OCI-M1 (cell line): ENCODE data around the gene CENPA.
"Not testable (repeated sequence)": the region's sequence is repeated elsewhere in the genome, so short reads cannot be mapped to it uniquely, and the experiment has no call there.

Experiments used
- DNase-seq: peaks from one replicate; lab custom pipeline; 2025; lab: John Stamatoyannopoulos, UW

The CENPA gene

GRCh38 chr2:26760991-26761390 is 24.9 kb upstream of the CENPA start:
- not testable (repeated sequence) for DNase-seq

GRCh38 chr2:26763019-26763418 is 22.8 kb upstream of the CENPA start:
- no peak for DNase-seq

DNA sequence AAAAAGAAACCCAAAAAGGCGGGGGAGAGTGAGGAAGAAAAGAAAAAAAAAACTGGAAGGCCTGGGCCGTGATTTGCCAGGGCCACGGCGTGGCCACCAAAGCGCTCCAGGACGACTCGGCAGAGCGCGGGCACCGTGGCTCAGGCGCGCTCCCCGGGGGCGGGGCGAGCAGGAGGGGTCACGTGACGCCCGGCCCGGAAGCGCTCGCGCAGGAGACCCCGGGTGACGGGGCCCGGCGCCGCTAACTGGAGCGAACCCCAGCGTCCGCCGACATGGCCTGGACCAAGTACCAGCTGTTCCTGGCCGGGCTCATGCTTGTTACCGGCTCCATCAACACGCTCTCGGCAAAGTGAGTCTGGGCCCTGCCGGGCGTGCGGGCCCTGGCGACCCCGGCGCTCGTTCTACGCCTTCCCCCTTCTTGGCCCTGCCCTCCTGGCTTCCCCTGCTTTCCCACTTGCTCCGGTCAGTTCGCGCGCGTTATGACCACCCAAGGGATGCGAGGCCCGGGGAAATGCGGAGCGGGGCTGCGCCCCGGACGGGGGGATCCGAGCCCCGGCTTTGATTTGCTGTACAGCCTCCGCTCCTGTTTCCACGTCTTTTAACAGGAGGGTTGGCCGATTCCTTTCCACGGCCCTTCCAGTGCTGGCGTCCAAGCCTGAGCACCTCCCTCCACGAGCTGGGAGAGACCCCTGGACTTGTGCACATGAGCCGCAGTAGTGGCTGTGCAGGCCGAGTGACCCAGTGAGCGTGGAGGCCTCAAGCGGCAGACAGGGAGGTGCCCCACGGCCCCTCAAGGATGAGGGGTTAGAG is 21.6 kb upstream of the CENPA start, which contains the start of gene SLC35F6:
SLC35F6 (plus strand) TSS at position 207 of the 810 bp plus-strand sequence; CDS start at position 273, 66 bp downstream.
- DNase-seq = peak; percentile 89

DNA sequence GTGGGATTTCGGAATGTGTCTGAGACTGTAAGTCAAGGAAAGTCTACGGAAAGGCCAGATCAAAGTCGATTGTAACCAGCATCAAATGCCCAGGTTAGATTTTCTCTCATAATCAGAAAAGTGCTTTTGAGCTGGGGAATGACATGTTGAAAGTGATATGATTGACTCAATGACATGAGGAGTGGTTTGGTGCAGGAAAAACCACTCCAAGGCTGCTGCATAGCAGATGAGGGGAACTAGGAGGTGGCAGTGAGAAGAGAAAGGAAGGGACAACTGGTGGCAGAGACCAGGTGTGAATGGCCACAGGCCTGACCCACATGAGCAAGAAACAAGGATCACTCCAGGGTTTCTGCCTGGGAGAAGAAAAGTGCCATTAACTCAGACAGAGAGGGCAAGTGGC is 20.9 kb upstream of the CENPA start:
- DNase-seq = no peak

DNA sequence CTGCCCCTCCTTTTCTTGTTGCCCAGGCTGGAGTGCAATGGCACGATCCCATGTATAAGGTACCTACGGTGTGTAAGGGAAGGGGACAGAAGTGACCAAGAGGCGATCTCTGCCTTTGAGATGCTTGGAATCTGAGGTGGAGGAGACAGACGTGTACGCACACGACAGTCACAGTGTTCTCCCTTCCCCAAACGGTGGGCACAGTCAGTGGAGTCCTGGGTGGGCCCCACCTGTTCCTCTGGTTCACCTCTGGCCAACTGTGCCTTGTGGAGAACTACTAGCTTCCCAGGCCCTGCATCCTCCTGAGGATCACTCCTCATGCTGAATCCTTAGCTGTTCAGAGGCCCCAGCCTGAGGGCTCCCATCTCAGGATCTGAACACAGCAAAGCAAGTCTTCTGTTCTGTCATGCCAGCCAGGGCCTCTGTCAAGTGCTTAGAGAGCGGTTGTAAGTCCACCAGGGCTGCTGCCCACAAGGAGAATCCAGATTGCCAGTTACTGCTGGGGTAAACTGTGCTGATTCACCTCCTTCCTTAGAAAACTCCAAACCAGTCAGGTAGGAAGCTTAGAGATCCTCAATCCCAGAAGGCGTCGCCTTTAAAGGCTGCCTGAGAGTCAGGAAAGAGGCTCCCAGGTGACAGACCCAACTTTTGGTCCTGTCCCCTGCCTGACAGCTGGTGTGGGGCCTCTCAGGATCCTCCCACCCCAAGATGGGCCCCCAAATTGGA is 20.2 kb upstream of the CENPA start:
- DNase-seq = no peak

GRCh38 chr2:26767129-26767528 is 18.7 kb upstream of the CENPA start:
- DNase-seq = no peak

- DNase-seq = no peak
These were observed 17.9 kb upstream of the CENPA start for GRCh38 chr2:26767894-26768487.

DNA sequence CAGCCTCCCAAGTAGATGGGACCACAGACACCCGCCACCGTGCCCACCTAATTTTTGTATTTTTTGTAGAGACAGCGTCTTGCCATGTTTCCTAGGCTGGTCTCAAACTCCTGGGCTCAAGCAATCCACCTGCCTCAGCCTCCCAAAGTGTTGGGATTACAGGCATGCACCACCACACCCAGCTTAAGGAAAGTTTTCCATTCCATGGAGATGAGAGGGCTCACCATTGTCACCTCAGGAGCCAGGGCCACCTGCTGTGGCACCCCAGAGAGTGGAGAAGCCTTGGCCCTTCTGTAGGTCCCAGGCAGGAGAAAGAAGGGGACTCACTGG is 17.1 kb upstream of the CENPA start:
- no peak for DNase-seq

DNA sequence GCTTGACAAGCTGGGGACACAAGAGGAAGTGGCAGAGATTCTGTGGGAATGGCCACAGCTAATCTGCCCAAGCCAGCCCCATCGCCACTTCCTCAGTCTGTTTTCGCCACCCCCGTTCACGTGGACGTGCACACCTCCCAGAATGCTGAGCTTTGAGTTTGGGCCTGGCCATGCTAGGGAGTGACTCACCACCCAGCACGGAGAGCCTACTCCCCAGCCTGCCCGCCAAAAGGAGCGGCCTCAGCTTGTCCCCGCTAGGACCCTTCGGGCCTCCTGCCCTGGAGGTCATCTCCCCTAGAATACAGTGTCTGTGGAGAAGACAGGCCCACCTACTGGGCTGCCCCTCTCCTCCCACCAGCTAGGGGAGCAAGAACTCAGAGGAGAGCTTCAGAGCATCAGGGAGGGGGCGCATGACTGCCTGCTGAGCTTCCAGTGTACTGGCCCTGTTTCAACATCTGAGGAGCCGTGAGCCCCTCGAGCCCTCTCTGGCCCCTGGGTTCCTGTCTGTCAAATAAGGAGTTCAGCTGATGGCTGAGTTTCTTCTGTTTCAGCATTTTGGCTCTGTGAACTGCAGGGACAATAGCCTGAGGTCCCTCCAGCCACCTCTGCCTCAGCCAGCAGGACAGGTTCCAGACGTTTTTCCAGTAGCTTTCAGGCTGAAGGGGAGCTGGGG is 16.6 kb upstream of the CENPA start:
- DNase-seq = peak; percentile 98

GRCh38 chr2:26770986-26771586 is 14.8 kb upstream of the CENPA start:
- peak; percentile 37 for DNase-seq

DNA sequence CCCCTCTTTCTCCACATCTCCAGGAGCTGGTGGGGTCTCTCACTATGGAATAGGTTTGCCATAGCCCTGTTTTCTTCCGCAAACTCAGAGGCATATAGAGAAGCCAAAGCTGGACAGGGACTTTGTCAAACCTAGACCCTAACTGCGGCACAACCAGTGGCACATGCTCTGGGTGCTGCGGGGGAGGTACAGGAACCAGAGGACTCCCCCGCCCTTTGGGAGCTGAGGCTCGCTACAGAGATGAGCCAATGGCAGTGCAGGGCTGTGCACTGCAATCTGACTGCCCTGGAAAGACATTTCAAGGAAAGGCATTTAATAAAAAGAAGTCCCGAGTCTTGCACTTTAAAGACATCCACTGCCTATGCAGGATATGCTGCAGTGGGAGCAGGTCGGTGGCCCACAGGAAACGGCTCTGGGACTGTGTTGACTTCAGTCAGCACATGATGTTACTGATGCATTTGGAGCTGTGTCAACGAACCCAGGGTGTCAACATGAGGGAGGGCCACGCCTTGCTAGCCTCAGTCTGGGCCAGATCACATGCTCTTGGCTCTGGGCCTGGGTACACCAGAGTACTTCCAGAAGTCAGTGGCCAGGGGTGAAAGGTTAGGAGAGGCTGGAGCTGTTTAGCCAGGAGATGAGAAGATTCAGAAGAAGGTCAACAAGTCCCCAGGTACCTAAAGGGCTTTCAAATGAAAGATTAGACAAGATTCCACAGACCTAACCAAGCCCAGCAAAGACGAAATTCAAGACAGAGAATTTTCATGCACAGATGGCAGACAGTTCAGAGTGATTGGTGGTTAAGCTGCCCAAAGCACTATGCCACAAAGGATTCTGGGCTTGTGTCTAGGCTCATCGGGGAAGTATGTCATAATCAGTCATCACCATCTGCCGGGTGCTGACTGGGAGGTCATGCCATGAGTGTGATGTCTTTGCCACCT is 13.5 kb upstream of the CENPA start:
- DNase-seq = peak; percentile 45

DNA sequence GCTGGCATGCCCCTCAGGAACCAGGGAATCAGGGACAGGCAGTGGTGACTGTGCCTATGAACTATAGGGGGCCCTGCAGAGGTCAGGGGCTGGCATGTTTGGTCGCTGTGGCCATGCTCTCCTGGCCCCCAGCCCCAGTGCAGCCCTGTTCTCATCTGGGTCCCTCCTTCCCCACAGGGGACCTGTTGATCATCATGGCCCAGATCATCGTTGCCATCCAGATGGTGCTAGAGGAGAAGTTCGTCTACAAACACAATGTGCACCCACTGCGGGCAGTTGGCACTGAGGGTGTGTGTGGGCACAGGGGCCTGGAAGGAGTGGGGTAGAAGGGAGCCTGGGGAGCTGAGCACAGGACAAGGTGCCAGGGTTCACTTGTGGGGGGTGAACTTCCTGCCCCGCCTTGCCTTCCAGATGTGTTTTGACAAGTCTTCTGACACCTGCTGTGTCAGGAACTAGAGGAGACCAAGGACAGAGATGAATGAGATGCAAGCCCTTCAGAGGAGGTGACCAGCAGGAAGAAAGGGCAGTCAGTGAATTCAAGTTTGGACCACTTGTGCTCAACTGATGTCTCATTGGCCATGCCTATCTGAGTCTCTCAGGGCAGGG is 9.6 kb upstream of the CENPA start:
- no peak for DNase-seq

DNA sequence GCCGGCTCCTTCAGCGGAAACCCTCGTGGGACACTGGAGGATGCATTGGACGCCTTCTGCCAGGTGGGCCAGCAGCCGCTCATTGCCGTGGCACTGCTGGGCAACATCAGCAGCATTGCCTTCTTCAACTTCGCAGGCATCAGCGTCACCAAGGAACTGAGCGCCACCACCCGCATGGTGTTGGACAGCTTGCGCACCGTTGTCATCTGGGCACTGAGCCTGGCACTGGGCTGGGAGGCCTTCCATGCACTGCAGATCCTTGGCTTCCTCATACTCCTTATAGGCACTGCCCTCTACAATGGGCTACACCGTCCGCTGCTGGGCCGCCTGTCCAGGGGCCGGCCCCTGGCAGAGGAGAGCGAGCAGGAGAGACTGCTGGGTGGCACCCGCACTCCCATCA is 7.8 kb upstream of the CENPA start:
- DNase-seq = no peak

DNA sequence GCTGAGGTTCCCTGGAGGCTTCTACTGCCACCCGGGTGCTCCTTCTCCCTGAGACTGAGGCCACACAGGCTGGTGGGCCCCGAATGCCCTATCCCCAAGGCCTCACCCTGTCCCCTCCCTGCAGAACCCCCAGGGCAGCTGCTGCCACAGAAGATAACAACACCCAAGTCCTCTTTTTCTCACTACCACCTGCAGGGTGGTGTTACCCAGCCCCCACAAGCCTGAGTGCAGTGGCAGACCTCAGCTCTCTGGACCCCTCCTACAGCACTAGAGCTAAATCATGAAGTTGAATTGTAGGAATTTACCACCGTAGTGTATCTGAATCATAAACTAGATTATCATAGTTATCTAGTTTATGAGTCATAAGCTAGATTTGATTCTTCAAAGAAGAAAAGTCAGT is 7.3 kb upstream of the CENPA start:
- DNase-seq = no peak

DNA sequence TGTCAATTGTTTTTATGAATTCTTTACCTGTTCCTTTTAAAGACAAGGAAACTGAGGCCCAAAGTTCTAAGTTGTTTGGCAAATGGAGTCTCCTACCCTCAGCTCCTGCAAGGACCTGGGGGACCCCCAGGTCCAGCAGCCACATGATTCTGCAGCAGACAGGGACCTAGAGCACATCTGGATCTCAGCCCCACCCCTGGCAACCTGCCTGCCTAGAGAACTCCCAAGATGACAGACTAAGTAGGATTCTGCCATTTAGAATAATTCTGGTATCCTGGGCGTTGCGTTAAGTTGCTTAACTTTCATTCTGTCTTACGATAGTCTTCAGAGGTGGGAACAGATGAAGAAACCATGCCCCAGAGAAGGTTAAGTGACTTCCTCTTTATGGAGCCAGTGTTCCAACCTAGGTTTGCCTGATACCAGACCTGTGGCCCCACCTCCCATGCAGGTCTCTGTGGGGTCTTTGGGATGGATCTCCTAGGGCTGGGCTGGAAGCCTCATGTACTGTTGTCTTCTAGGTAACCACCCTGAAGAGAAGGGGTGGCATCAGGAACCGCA is 5.6 kb upstream of the CENPA start:
- no peak for DNase-seq

- no peak for DNase-seq
These were observed 2.8 kb upstream of the CENPA start for GRCh38 chr2:26782876-26783704.

GRCh38 chr2:26784570-26785234 is 1.2 kb upstream of the CENPA start:
- no peak for DNase-seq

DNA sequence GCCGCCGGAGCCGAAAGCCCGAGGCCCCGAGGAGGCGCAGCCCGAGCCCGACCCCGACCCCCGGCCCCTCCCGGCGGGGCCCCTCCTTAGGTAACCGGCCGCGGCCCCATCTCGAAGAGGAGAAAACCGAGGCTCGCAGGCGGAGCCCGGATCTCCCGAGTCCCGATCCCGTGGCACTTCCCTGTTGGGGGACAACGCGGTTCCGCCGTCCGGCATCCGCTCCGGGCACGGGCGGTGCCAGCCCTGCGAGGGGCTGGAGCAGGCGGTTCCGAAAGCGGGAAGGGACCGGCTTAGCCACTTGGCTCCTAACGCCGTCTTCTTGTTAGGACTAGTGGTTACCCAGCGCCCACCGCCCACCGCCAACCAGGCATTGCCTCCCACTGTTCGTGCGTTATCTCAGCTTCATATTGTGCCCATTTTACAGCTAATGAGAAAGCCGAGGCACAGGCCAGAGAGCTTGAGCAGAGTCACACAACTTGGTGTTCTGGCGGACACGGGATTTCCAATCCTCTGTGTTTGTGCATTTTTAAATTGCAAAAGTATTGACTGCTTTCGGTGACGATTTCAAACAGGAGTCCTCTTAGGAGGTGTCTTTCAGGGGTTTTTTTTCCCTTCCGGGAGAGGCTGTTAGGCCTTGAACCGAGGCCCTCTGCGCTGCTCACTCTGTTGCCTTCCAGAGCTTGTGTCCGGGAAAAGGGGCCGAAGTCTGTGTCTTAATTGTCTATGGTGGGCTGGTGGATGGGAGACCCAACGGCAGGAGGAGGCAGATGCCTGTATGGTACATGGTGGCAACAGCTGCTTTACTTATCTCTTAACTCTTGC is 562 bp downstream of the CENPA start:
- peak; percentile 70 for DNase-seq
